Nephron (organoid): ENCODE data around the gene SYNPO2.
"Not testable (repeated sequence)": the region's sequence is repeated elsewhere in the genome, so short reads cannot be mapped to it uniquely, and the experiment has no call there.

Source experiments
- H3K27ac Mint-ChIP-seq, 3 experiments: 2 replicates each; pipeline ENCODE4 v1.8.0; 2020; ENCODE audit warnings: mixed read lengths in 3 of 3, mild to moderate bottlenecking in 2 of 3, moderate library complexity in 1 of 3
- H3K27me3 Mint-ChIP-seq: 2 replicates; pipeline ENCODE4 v1.8.0; 2021; ENCODE audit warnings: low read depth, mild to moderate bottlenecking, moderate library complexity, mixed read lengths
- H3K36me3 Mint-ChIP-seq: 2 replicates; pipeline ENCODE4 v1.8.0; 2020; ENCODE audit warnings: low read depth, mixed read lengths
- H3K4me1 Mint-ChIP-seq: 2 replicates; pipeline ENCODE4 v1.8.0; 2020; ENCODE audit warnings: mixed read lengths
- H3K4me3 Mint-ChIP-seq, 3 experiments: 2 replicates each; pipeline ENCODE4 v1.8.0; 2020; ENCODE audit warnings: mild to moderate bottlenecking in 3 of 3, mixed read lengths in 3 of 3, moderate library complexity in 2 of 3
- H3K9me3 Mint-ChIP-seq: 2 replicates; pipeline ENCODE4 v1.8.0; 2020; ENCODE audit warnings: mixed read lengths
- CTCF ChIP-seq, 3 experiments: fragments of 200-600 bp; sonication (generic); IDR thresholded peaks; one replicate each; pipeline ENCODE4 v1.5.0; 2021; ENCODE audit warnings: antibody characterized with exemption in 3 of 3; ENCODE audit not compliant: unreplicated experiment in 3 of 3

The SYNPO2 gene

DNA sequence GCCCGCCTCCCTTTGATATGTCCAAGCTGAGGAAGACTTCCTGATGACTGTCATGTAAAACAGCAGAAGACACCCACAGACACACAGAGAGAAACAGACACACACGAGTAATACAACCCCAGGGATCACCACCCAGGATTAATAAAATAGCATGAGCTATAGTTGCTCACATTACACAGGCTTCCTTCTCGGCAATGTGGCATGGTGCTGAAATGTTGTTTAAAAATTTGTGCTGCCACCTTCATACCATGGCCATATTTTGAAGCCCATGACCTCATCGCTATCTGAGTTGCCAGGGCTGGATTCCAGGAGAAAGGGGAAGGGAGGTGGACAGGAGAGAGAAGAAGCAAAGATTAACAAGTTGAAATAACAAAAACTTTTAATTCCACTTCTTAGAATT, 111.7 kb downstream of the SYNPO2 start:
- Mint-ChIP-seq H3K27ac (no peak overlapping the region), H3K4me3 (no peak overlapping the region), H3K36me3 (no peaks in the 10 kb centered on the region), H3K4me1 (peaks cover 11% of the 10 kb centered on the region), H3K9me3 (no peaks in the 10 kb centered on the region), H3K27me3 (no peaks in the 10 kb centered on the region)
- no peak for TF ChIP-seq CTCF (IDR thresholded peaks at IDR 0.05; ENCODE audit: unreplicated experiment in 3 of 3)

DNA sequence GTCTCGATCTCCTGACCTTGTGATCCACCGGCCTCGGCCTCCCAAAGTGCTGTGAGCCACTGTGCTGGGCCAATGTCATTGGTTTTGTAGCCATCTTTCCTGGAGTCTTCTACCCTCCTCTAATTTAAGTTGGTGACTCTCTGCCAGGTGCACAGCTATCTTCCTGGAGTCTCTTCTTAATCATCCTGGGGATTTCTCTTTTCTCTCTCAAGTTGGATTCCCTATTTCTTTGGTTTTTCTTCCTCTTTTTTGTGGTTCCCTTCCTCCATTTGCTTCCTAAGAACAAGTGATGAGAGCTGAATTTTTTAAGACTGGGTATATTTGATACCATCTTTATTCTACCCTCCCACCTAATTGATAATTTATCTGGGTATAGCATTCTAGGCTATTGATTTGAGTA, 113.8 kb downstream of the SYNPO2 start:
- H3K27ac Mint-ChIP-seq = no peak overlapping the region
- peaks cover 11% of the 10 kb centered on the region for H3K4me1 Mint-ChIP-seq
- H3K36me3 Mint-ChIP-seq = no peaks in the 10 kb centered on the region
- H3K27me3 Mint-ChIP-seq = no peaks in the 10 kb centered on the region
- H3K9me3 Mint-ChIP-seq = peaks cover 2% of the 10 kb centered on the region
- no peak overlapping the region for H3K4me3 Mint-ChIP-seq
- TF ChIP-seq CTCF (IDR thresholded peaks at IDR 0.05; ENCODE audit: unreplicated experiment in 3 of 3) = no peak

DNA sequence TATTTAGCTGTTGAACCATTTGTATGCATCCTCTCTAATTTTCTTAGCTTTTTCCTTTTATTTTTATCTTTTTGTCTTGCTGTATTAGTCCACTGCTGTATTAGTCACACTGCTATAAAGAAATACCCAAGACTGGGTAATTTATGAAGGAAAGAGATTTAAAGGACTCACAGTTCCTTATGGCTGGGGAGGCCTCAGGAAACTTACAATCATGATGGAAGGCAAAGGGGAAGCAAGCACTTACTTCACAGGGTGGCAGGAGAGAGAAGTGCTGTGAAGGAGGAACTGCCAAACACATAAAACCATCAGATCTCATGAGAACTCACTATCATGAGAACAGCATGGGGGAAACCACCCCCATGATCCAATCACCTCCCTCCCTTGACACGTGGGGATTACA, 114.3 kb downstream of the SYNPO2 start:
- H3K4me3 Mint-ChIP-seq, H3K27ac Mint-ChIP-seq, H3K27me3 Mint-ChIP-seq, H3K9me3 Mint-ChIP-seq, H3K36me3 Mint-ChIP-seq: not testable (repeated sequence)
- H3K4me1 Mint-ChIP-seq = peaks cover 11% of the 10 kb centered on the region

DNA sequence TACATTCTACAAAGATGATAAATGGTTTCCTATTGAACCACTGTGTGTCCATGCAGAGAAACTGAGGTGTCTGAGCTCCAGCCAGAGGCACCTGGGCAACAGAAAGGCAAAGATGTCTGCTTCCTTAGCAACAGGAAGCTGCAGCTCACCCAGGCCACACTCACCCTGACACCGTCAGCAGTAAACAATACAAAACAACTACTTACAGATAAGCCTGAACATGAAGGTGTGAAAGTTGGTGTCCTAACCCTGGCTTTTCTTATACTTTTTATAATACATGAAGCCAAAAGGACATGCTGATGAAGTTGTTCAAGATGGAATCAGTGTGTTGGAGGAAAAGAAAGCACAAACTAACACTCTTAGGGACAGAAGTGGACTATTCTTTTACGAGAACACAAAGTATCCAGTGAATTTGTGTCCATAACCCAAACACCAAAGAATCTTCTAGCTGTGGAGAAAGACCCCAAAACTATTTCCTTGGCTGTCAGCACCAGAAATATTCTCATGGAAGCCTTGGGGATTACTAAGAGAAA, 117.3 kb downstream of the SYNPO2 start:
- H3K9me3 Mint-ChIP-seq = peaks cover 2% of the 10 kb centered on the region
- H3K4me3 Mint-ChIP-seq = no peak overlapping the region
- TF ChIP-seq CTCF (IDR thresholded peaks at IDR 0.05; ENCODE audit: unreplicated experiment in 3 of 3) = no peak
- H3K36me3 Mint-ChIP-seq = no peaks in the 10 kb centered on the region
- H3K4me1 Mint-ChIP-seq = peaks cover 1% of the 10 kb centered on the region
- no peaks in the 10 kb centered on the region for H3K27me3 Mint-ChIP-seq
- H3K27ac Mint-ChIP-seq = no peak overlapping the region

DNA sequence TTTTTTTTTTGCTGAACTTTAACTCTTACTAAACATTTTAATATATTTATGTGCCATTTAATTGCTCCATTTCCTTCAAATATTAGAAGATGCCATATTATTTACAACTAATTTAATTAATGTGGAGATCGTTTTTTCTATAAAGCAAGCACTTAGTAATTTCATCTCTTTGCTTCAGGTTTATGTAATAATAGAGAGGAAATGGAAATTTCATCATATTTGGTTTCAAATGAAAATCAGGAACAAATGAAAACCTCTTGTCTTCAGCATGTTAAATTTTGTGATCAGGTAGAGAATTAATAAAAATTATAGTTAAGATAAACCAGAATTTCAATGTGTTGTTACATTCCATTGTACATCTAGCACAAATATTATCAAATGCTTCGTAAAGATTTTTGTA, 120.1 kb downstream of the SYNPO2 start:
- Mint-ChIP-seq H3K4me1 (no peaks in the 10 kb centered on the region), H3K4me3 (no peak overlapping the region), H3K9me3 (peaks cover 2% of the 10 kb centered on the region), H3K27me3 (no peaks in the 10 kb centered on the region), H3K36me3 (no peaks in the 10 kb centered on the region), H3K27ac (no peak overlapping the region)
- no peak for TF ChIP-seq CTCF (IDR thresholded peaks at IDR 0.05; ENCODE audit: unreplicated experiment in 3 of 3)

DNA sequence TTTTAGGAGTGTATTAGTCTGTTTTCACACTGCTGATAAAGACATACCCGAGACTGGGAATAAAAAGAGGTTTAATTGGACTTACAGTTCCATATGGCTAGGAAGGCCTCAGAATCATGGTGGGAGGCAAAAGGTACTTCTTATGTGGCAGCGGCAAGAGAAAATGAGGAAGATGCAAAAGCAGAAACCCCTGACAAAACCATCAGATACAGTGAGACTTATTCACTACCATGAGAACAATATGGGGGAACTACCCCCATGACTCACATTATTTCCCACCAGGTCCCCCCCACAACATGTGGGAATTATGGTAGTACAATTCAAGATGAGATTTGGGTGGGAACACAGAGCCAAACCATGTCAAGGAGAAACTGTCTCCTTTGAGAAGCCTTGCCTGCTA, 121.6 kb downstream of the SYNPO2 start:
- not testable (repeated sequence) for H3K27me3 Mint-ChIP-seq, H3K27ac Mint-ChIP-seq, H3K4me1 Mint-ChIP-seq, H3K4me3 Mint-ChIP-seq, H3K9me3 Mint-ChIP-seq, H3K36me3 Mint-ChIP-seq

DNA sequence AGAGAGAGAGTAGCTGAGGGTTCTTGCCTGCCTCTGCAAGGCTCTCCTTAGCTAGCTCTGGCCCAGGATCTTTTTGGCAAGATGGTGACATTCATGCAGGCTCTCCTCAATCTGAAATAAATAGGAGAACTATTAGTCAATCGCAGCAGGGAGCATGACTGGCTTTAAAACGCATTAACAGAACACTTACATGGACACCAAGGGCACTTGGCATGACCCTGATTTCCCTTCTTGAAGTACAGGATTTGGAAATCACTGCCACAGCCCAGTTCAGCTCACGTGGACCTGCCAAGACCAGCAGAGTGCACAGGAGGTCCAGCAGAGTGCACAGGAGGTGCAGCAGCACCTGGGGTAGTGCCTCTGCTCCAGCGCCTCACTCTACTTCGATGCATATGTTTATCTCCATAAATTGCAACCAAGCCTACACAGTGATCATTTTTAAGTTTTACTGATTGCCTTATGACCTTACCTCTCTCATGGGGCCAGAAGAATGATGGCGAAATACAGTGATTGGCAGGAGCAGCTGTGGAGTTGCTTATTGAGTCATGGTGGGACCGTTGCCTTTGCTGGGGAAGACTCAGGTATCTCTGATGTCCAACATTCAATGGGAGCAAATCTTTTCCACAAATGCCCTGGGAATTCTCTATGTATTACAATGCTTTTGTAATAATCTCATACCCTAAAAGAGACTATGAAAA, 122.4 kb downstream of the SYNPO2 start:
- H3K4me1 Mint-ChIP-seq = no peaks in the 10 kb centered on the region
- no peaks in the 10 kb centered on the region for H3K27me3 Mint-ChIP-seq
- no peak overlapping the region for H3K4me3 Mint-ChIP-seq
- H3K36me3 Mint-ChIP-seq = no peaks in the 10 kb centered on the region
- H3K27ac Mint-ChIP-seq = no peak overlapping the region
- peaks cover 2% of the 10 kb centered on the region for H3K9me3 Mint-ChIP-seq
- TF ChIP-seq CTCF (IDR thresholded peaks at IDR 0.05; ENCODE audit: unreplicated experiment in 3 of 3) = no peak
